NOMO-1 treated with DMSO at 0.1 percent for 48 hours (cell line): ENCODE measurements around the gene KIF18B.

Experiments
- DNase-seq: peaks from one replicate; lab custom pipeline; 2025; ENCODE audit not compliant: unreplicated experiment; lab: John Stamatoyannopoulos, UW

The KIF18B gene

DNA sequence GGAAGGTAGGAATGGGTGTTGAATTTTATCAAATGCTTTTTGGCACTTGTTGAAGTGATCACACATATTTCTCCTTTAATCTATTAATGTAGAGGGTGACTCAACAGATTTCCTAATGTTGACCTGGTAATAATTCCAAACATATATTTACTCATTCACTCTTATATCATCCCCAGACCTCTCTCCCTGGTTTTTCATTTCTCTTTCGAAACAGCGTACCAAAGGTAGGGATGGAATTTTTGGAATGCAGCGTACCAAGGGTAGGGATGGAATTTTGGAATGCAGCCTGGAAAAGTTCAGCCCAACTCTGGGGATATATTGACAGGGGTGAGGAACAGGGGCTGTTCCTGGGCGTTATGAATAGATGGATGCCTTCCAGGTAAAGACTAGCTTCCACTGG lies 7.3 kb downstream of the KIF18B start:
- DNase-seq, result no peak

DNA sequence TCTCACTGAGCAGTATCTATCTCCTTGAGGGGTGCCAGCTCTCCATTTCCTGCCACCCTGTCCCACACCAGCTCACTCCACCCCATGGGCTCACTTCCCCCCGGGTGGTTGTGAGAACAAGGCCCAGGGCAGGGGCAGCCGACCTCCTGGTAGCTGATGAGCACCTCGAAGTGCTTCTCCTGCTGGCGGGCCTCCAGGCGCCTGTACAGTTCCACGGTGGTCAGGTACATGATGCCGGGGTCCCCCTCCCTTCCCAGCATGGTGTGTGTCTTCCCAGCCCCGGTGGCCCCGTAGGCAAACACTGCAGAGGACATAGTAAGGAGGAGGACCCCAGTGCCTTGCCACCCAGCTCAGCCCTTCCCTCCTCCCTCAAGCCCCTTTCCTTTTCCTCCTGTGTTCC lies 12.5 kb downstream of the KIF18B start:
- DNase-seq, result no peak

DNA sequence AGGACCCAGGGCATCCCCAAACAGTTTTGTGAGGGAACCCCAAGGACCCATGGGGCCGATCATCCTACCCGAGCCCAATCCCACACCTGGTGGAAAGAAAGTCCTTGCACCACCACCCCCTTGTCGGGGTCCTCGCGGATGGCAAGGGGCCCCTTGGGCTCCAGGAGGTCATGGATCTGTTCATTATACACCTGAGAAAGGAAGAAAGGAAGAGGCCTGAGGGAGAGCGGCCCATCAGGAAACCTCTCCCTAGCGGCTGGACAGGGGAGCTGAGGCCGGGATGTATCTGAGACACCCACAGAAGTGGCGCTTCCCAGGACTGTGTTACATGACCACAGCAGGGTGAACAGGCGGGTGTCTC lies 12.8 kb downstream of the KIF18B start:
- DNase-seq, result no peak

DNA sequence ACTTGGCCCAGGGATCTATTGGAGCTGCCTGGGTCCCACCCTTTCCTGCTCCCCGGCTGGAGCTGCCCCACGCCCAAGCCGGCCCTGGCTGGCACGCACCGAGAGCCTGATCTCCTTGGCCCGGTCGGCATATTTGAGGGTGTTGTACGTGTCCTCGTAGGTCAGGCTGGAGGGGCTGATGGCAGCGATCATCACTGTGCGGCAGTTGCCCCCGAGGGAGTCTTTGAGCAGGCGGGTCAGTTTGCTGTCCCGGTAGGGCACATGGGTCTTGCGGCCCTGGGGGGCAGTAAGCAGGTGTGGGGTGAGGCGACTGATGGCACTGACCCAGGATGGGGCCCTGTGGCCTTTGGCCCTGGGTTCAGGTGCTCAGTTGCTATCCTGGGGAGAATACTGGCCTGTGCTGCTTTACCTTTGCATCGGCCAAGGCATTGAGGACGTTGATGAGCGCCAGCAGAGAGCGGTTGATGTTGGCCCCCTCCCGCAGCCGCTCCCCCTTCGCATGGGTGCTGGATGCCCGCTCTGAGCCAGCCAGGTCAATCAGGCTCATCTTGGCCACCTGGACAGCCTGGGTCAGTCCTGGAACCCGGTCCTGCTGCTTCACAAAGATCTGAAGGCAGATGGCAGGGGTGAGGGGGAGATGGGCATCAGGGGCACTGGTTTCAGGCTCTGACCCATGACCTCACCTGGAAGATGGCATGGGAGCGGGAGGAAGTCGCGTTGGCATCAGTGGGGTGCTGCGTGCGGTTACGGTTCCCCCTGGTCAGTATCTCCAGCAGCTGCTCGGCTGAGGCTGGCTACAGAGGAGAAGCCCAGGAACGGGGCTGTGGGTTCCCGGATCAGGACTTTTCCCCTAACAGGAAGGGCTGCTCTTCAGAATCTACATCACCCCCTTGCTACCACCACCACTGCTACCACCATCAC lies 13.5 kb downstream of the KIF18B start:
- DNase-seq, result no peak

- no peak for DNase-seq
Observed at GRCh38 chr17:44932787-44933097, 14.8 kb downstream of the KIF18B start.

- DNase-seq, result no peak
Observed at GRCh38 chr17:44932096-44932786, 15.3 kb downstream of the KIF18B start.

GRCh38 chr17:44931376-44931775 lies 16.2 kb downstream of the KIF18B start:
- DNase-seq, result no peak

DNA sequence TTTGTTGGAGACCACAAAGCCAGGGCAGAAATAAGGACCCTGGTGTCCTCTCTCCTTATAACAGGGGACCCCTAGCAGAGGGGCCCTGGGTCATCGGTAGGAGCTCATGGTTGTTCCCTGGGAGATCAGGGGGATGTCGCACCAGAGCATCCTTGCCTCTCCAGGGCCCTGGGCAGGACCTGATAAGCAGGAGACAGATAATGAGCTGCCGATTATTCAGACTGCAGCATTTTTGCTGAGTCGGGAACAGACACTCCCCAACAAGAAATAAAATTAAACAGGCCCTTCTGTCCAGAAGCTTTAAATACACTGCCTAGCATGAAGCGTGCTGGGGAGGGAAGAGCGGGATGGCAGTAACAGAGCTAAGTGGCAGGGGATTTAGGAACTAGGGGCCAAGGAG lies 16.9 kb downstream of the KIF18B start:
- no peak for DNase-seq

- DNase-seq, result no peak
Observed at GRCh38 chr17:44928950-44929720, 18.4 kb downstream of the KIF18B start.

DNA sequence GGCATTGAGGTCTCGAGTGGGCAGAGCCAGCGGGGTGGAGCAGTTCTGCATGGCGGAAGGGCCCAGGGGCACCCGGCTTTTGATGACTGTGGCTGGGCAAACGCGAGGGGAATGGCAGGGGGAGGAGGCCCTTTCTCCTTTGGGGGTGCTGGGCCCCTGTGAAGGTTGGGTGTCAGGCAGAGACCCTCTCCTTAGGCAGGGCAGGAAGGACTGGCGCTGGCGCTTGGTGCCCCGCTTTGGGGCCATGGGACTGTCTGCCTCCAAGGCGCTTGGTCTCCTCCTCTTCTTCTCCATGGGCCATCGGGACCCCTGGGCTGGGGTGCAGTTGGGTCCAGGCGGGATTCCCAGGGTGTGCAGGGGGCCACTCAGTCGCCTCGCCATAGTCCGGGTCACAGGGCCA lies 19.4 kb downstream of the KIF18B start:
- DNase-seq, result no peak

DNA sequence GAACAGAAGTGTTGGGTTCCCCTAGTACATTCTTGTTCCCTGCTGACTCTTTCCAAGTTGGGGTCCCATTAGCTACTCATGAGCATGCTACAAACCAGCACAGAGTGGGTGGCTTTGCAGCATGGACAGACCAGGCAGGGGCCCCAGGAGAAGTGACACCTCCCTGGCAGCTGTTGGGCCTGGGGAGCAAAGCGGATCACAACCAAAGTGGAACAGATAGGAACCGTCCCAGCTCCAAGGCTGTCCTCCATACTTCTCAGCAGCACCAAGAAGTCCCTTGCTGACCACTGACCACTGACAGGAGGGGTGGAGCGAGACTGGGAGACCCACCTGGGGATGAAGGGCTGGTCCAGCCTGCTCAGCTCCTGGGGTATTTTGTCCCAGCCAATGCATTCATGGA lies 19.9 kb downstream of the KIF18B start:
- no peak for DNase-seq

GRCh38 chr17:44926821-44927525 lies 20.6 kb downstream of the KIF18B start:
- no peak for DNase-seq

GRCh38 chr17:44925731-44926697 lies 21.6 kb downstream of the KIF18B start:
- DNase-seq, result no peak

GRCh38 chr17:44924107-44924544 lies 23.4 kb downstream of the KIF18B start:
- no peak for DNase-seq

DNA sequence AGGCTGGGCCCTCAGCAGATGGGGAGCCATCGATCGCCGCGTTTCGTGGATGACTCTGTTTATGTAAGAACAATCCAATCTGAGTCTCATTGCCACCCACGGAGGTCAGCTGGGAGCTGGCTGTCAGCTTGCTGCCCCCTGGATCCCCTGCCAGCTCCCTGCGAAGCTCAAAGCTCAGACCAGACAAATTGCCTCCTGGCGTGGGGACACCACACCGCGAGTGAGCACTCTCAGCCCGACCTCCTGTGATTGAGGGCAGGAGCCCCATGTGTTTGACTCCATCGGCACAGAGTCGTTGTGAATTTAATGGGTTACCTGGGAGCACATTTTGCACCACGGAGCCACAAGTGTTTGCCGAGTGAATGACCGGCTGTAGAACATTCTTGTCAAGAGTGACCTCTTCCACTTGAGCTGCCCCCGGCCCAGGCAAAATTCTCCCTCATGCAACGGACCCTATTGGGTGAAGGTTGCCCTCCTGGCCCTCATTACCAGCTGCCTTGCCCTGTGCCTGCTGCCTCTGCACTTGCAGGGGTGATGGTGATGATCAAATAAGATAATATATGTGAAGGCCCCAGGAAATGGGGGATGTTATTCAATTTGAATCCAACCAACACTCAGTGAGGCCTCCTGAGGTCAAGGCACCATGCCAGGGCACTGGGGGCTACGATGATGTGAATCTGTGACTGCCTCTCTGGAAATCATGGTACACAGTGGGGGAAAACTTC lies 24.7 kb downstream of the KIF18B start:
- DNase-seq, result no peak

- no peak for DNase-seq
Observed at GRCh38 chr17:44922136-44922535, 25.4 kb downstream of the KIF18B start.

GRCh38 chr17:44921122-44921882 lies 26.3 kb downstream of the KIF18B start:
- no peak for DNase-seq

DNA sequence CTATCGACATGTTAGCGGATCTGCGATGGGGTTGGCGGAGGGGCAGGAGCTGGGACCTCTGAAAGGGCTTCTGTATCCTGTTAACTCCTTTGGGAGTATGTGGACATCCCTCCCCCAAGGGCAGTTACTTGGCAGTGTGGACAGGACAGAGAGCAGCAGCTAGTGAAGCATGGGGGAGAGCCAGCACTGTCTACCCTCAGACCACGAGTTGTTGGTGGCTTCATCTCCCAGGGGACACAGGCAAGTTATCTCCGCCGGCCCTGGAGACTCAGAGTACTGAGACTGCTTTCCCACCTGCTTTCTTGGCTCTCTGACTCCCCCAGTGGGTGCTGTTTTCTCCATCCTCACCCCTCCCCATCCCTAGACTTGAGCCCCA lies 27.0 kb downstream of the KIF18B start:
- DNase-seq, result no peak
